LoVo (cell line): ENCODE results near the gene NCAPD3.
"Not testable (repeated sequence)": the region's sequence is repeated elsewhere in the genome, so short reads cannot be mapped to it uniquely, and the experiment has no call there.

Source experiments
- DNase-seq: peaks from one replicate; pipeline ENCODE4 v3.0.0-alpha.2; 2016; ENCODE audit warnings: low spot score

NCAPD3 gene

GRCh38 chr11:134223836-134224709 is at the start of gene NCAPD3, which contains the start of gene VPS26B:
Gene NCAPD3, minus strand, starts transcription at chr11:134223967. Its CDS starts 41 bp downstream, at chr11:134223926.
Gene VPS26B, plus strand, starts transcription at chr11:134224671. Its CDS starts 452 bp downstream, at chr11:134225123.
- peak; percentile 96 for DNase-seq

- no peak for DNase-seq
Measured at GRCh38 chr11:134273317-134273712, 49.5 kb upstream of the NCAPD3 start.

GRCh38 chr11:134272381-134273316 is 48.9 kb upstream of the NCAPD3 start:
- no peak for DNase-seq

GRCh38 chr11:134271978-134272377 is 48.2 kb upstream of the NCAPD3 start:
- DNase-seq, result no peak

GRCh38 chr11:134270250-134270714 is 46.5 kb upstream of the NCAPD3 start:
- no peak for DNase-seq

GRCh38 chr11:134267966-134268365 is 44.2 kb upstream of the NCAPD3 start:
- no peak for DNase-seq

- no peak for DNase-seq
Measured at GRCh38 chr11:134267461-134267860, 43.7 kb upstream of the NCAPD3 start.

GRCh38 chr11:134266841-134267251 is 43.1 kb upstream of the NCAPD3 start:
- DNase-seq, result peak; percentile 61

- peak; percentile 36 for DNase-seq
Measured at GRCh38 chr11:134266440-134266839, 42.7 kb upstream of the NCAPD3 start.

- DNase-seq, result no peak
Measured at GRCh38 chr11:134264966-134265764, 41.4 kb upstream of the NCAPD3 start.

- no peak for DNase-seq
Measured at GRCh38 chr11:134261626-134262488, 38.1 kb upstream of the NCAPD3 start.

GRCh38 chr11:134260983-134261382 is 37.2 kb upstream of the NCAPD3 start:
- DNase-seq, result no peak

- no peak for DNase-seq
Measured at GRCh38 chr11:134260503-134260902, 36.7 kb upstream of the NCAPD3 start.

GRCh38 chr11:134258577-134258976 is 34.8 kb upstream of the NCAPD3 start:
- DNase-seq, result no peak

- DNase-seq, result no peak
Measured at GRCh38 chr11:134257101-134257500, 33.3 kb upstream of the NCAPD3 start.

- DNase-seq, result not testable (repeated sequence)
Measured at GRCh38 chr11:134255184-134255561, 31.4 kb upstream of the NCAPD3 start.

GRCh38 chr11:134254433-134255183 is 30.8 kb upstream of the NCAPD3 start:
- peak; percentile 2 for DNase-seq

GRCh38 chr11:134253188-134253993 is 29.6 kb upstream of the NCAPD3 start, which contains the start of the genes ACAD8 and THYN1:
Gene ACAD8, plus strand, starts transcription at chr11:134253568. Its CDS starts 33 bp downstream, at chr11:134253601.
Gene THYN1, minus strand, starts transcription at chr11:134253352. Its CDS starts 470 bp downstream, at chr11:134252882.
- peak; percentile 94 for DNase-seq
